Measurements from ENCODE around the gene OR4A47.
"Not testable (repeated sequence)": the region's sequence is repeated elsewhere in the genome, so short reads cannot be mapped to it uniquely, and the experiment has no call there.

OR4A47 gene, protein sequence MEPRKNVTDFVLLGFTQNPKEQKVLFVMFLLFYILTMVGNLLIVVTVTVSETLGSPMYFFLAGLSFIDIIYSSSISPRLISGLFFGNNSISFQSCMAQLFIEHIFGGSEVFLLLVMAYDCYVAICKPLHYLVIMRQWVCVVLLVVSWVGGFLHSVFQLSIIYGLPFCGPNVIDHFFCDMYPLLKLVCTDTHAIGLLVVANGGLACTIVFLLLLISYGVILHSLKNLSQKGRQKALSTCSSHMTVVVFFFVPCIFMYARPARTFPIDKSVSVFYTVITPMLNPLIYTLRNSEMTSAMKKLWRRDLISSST

DNA sequence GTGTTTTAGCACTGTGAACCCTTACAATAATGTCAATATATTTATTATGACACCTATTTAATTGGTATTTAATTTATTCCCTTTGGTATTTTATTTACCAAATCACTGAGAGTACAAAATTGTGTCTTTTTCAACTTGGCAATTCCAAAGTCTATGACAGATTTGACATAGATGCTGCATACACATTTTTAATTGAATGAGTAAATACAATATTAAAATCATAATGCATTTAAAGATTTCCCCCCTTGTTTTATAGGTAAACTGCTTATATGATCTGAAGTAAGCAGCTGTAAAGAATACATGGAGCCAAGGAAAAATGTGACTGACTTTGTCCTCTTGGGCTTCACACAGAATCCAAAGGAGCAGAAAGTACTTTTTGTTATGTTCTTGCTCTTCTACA lies at the start of gene OR4A47:
Gene OR4A47 (plus strand): TSS at position 301 of the 400 bp plus-strand sequence. CDS start 0 bp downstream, at position 301.
- DNase-seq = not testable (repeated sequence)

- not testable (repeated sequence) for DNase-seq
Observed at GRCh38 chr11:48455909-48456308, 32.7 kb upstream of the OR4A47 start.

DNA sequence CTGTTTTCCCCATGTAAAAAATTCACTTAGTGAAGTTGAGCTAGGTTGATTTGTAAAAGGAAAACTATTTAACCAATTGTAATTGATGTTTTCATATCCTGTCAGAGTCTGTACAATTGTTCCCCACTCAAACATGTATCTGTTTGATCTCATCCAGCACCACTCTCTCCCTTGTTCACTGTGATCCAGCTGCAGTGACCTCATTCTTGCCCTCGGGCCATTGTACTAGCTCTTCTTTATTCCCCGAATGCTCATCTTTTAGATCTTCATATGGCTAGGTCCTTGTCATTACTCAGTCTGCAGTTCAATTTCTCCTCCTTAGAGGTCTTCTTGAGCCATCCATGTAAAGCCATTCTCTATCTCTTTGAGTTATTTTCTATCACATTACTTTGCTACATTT lies 14.6 kb upstream of the OR4A47 start:
- not testable (repeated sequence) for DNase-seq

DNA sequence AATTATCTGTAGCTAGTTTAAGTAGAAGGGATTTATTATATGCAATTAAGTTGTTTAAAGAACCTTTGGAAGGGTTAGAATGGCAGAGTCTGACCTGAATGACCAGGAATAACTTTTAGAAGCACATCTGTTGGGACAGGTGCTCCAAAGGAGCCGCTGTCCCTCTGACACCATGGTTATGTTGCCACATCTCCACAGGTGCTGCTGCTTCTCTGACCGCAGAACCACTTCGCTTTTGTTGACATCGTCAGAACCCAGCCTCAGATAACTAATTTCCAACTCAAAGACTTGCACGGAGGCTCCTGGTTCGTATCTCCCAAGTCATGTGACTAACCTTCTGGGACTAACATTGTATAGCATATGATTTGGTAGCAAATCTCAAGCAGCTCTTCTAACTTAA lies 13.9 kb upstream of the OR4A47 start:
- DNase-seq = not testable (repeated sequence)

- not testable (repeated sequence) for DNase-seq
Observed at GRCh38 chr11:48506169-48506568, 17.6 kb downstream of the OR4A47 start.

GRCh38 chr11:48538991-48539390 lies 50.4 kb downstream of the OR4A47 start:
- DNase-seq = no peak
